ENCODE measurements around the gene CALHM1.

GRCh38 chr10:103449208-103450144 is 9.2 kb downstream of the CALHM1 start:
- TF ChIP-seq CTCF (IDR thresholded peaks at IDR 0.05; ENCODE audit: low read length) (no peak), EZH2phosphoT487 (IDR thresholded peaks at IDR 0.05; ENCODE audit: low read length) (no peak), EZH2 (optimal IDR thresholded peaks at IDR 0.05; ENCODE audit: low read depth, low read length) (no peak)
